Mammary epithelial cell (primary cell): ENCODE measurements around the gene SLC45A3.

ENCODE experiments used
- CTCF ChIP-seq, 2 donors: IDR thresholded peaks in 1 of 2; conservative IDR thresholded peaks in 1 of 2; 2 replicates each; pipeline ENCODE4 v1.5.1; 2011 to 2012; ENCODE audit warnings: inconsistent platforms in 2 of 2, low read length in 2 of 2, mild to moderate bottlenecking in 2 of 2, control low read depth in 1 of 2, low read depth in 1 of 2; ENCODE audit not compliant: insufficient read depth in 1 of 2; ENCODE audit errors: extremely low read depth in 1 of 2
- EZH2 ChIP-seq: IDR thresholded peaks from 2 replicates; pipeline ENCODE4 v1.6.1; 2012; ENCODE audit warnings: low read length, inconsistent platforms, borderline replicate concordance

GRCh38 chr1:205612104-205612503 is 68.2 kb downstream of the SLC45A3 start:
- TF ChIP-seq CTCF (conservative IDR thresholded peaks at IDR 0.05 in 1 of 2, IDR thresholded peaks at IDR 0.05 in 1 of 2; ENCODE audit: extremely low read depth in 1 of 2, insufficient read depth in 1 of 2, low read depth in 1 of 2, low read length in 2 of 2) (no peak), EZH2 (no peak)
